Esophagus (tissue), 2 donors: Measurements from ENCODE around the gene RABL2A. TPM values are rescaled to one million over a fixed set of nuclear protein-coding genes. Genes with fewer than 3 reads are reported as not detected.
"Not testable (repeated sequence)": the region's sequence is repeated elsewhere in the genome, so short reads cannot be mapped to it uniquely, and the experiment has no call there.

Source experiments
- H3K27ac ChIP-seq, 2 donors: one replicate each; pipeline ENCODE4 v1.5.1; 2013; ENCODE audit warnings: low read depth in 2 of 2, mild to moderate bottlenecking in 2 of 2, inconsistent platforms in 1 of 2, low read length in 1 of 2, moderate library complexity in 1 of 2
- H3K27me3 ChIP-seq, 2 donors: one replicate each; pipeline ENCODE4 v1.6.1; 2013; ENCODE audit warnings: low read length in 2 of 2, control low read depth in 1 of 2, mild to moderate bottlenecking in 1 of 2; ENCODE audit not compliant: insufficient read depth in 2 of 2, control insufficient read depth in 1 of 2
- H3K36me3 ChIP-seq, 2 donors: one replicate each; pipeline ENCODE4 v1.6.1; 2013; ENCODE audit warnings: low read length in 1 of 2; ENCODE audit not compliant: control insufficient read depth in 2 of 2, insufficient read depth in 2 of 2
- H3K4me1 ChIP-seq, 2 donors: one replicate each; pipeline ENCODE4 v1.6.1; 2013; ENCODE audit warnings: low read length in 1 of 2; ENCODE audit not compliant: control insufficient read depth in 2 of 2, insufficient read depth in 2 of 2
- H3K4me3 ChIP-seq, 2 donors: one replicate each; pipeline ENCODE4 v1.5.1; 2013; ENCODE audit warnings: low read length in 2 of 2, mild to moderate bottlenecking in 2 of 2, low read depth in 1 of 2, moderate library complexity in 1 of 2
- H3K9me3 ChIP-seq, 2 donors: one replicate each; pipeline ENCODE4 v1.6.1; 2013; ENCODE audit warnings: mild to moderate bottlenecking in 2 of 2, low read depth in 1 of 2, low read length in 1 of 2, moderate library complexity in 1 of 2; ENCODE audit not compliant: control insufficient read depth in 2 of 2, insufficient read depth in 1 of 2
- WGBS, 2 donors: extraction: QIAGEN DNeasy Blood & Tissue Kit; methylation state at CpG; one replicate each; pipeline ENCODE4 v1.1.7; 2013; 5-methylcytosine and 5-hydroxymethylcytosine counted together
- polyA plus RNA-seq, 2 donors: library from polyadenylated mRNA; stranded (reverse); fragments of 200-250 nt; gene quantifications; one replicate each; pipeline ENCODE4 v1.2.3, GENCODE V29; 2013
- donor health status: healthy with polysubstance abuse.
- donor health status: Bipolar disorder and iron deficiency.

RABL2A gene
- polyA plus RNA-seq, 2 donors, result 5.6 to 10.7 TPM

- not testable (repeated sequence) for H3K4me1 ChIP-seq, H3K36me3 ChIP-seq, H3K27ac ChIP-seq, H3K27me3 ChIP-seq, H3K4me3 ChIP-seq, H3K9me3 ChIP-seq
- 60 to 88% methylated on average over 5 of the region's 5 CpGs for WGBS, 2 donors
These were observed 22.4 kb upstream of the RABL2A start for GRCh38 chr2:113604661-113605060.

GRCh38 chr2:113606036-113606435 lies 21.0 kb upstream of the RABL2A start:
- not testable (repeated sequence) for H3K36me3 ChIP-seq, H3K27ac ChIP-seq, H3K4me3 ChIP-seq, H3K4me1 ChIP-seq, H3K27me3 ChIP-seq, H3K9me3 ChIP-seq
- 62 to 75% methylated on average over 1 of the region's 1 CpG for WGBS, 2 donors

- not testable (repeated sequence) for H3K27me3 ChIP-seq, H3K4me1 ChIP-seq, H3K4me3 ChIP-seq, H3K9me3 ChIP-seq, H3K36me3 ChIP-seq, H3K27ac ChIP-seq
- WGBS, 2 donors, result 79 to 85% methylated on average over 7 of the region's 7 CpGs
These were observed 17.2 kb upstream of the RABL2A start for GRCh38 chr2:113609822-113610221.

- not testable (repeated sequence) for H3K36me3 ChIP-seq, H3K27ac ChIP-seq, H3K9me3 ChIP-seq, H3K4me1 ChIP-seq, H3K4me3 ChIP-seq, H3K27me3 ChIP-seq
- WGBS, 2 donors, result 68 to 86% methylated on average over 4 of the region's 5 CpGs
These were observed 6.1 kb upstream of the RABL2A start for GRCh38 chr2:113621002-113621401.

- not testable (repeated sequence) for H3K27me3 ChIP-seq, H3K9me3 ChIP-seq, H3K36me3 ChIP-seq, H3K4me3 ChIP-seq, H3K4me1 ChIP-seq, H3K27ac ChIP-seq
- WGBS, 2 donors, result 62% methylated on average over 10 of the region's 10 CpGs
These were observed 1.2 kb upstream of the RABL2A start for GRCh38 chr2:113625906-113626305.

- not testable (repeated sequence) for H3K4me3 ChIP-seq, H3K36me3 ChIP-seq, H3K27me3 ChIP-seq, H3K27ac ChIP-seq, H3K4me1 ChIP-seq, H3K9me3 ChIP-seq
- WGBS, 2 donors, result 78 to 85% methylated on average over 4 of the region's 4 CpGs
These were observed 5.8 kb downstream of the RABL2A start for GRCh38 chr2:113632849-113633345.

GRCh38 chr2:113635358-113635757 lies 8.3 kb downstream of the RABL2A start:
- not testable (repeated sequence) for H3K36me3 ChIP-seq, H3K4me1 ChIP-seq, H3K4me3 ChIP-seq, H3K27ac ChIP-seq, H3K9me3 ChIP-seq, H3K27me3 ChIP-seq
- 82 to 83% methylated on average over 12 of the region's 12 CpGs for WGBS, 2 donors

- H3K27me3 ChIP-seq, H3K4me1 ChIP-seq, H3K27ac ChIP-seq, H3K36me3 ChIP-seq, H3K4me3 ChIP-seq, H3K9me3 ChIP-seq: not testable (repeated sequence)
- 94 to 96% methylated on average over 3 to 4 of the region's 4 CpGs for WGBS, 2 donors
These were observed 9.2 kb downstream of the RABL2A start for GRCh38 chr2:113636226-113636625.

GRCh38 chr2:113638084-113638483 lies 11.0 kb downstream of the RABL2A start:
- 86 to 96% methylated on average over 3 of the region's 3 CpGs for WGBS, 2 donors
- not testable (repeated sequence) for H3K4me1 ChIP-seq, H3K9me3 ChIP-seq, H3K27ac ChIP-seq, H3K27me3 ChIP-seq, H3K4me3 ChIP-seq, H3K36me3 ChIP-seq

- H3K4me1 ChIP-seq, H3K36me3 ChIP-seq, H3K4me3 ChIP-seq, H3K9me3 ChIP-seq, H3K27ac ChIP-seq, H3K27me3 ChIP-seq: not testable (repeated sequence)
- WGBS, 2 donors, result 88 to 92% methylated on average over 2 of the region's 2 CpGs
These were observed 19.2 kb downstream of the RABL2A start for GRCh38 chr2:113646217-113646616.
